Choroid plexus epithelial cell (primary cell): ENCODE measurements around the gene RIOK1.
A peak's percentile ranks its signal among the peaks of the same experiment; 100 is the strongest.
"Not testable (repeated sequence)": the region's sequence is repeated elsewhere in the genome, so short reads cannot be mapped to it uniquely, and the experiment has no call there.

Source experiments
- DNase-seq: peaks from one replicate; pipeline ENCODE4 v3.0.0-alpha.2; 2010; ENCODE audit warnings: low read depth
- H3K4me3 ChIP-seq: 2 replicates; pipeline ENCODE4 v1.5.1; 2011; ENCODE audit warnings: low read depth, mild to moderate bottlenecking, control low read depth, low read length, moderate library complexity
- CTCF ChIP-seq: conservative IDR thresholded peaks from 2 replicates; pipeline ENCODE4 v1.5.1; 2011; ENCODE audit warnings: low read depth, mild to moderate bottlenecking, control low read depth, inconsistent platforms, low read length, moderate library complexity

RIOK1 gene

GRCh38 chr6:7389451-7390225, at the start of gene RIOK1, which contains the start of gene CAGE1:
Gene RIOK1, plus strand, starts transcription at chr6:7389808. Its CDS starts 195 bp downstream, at chr6:7390003.
Gene CAGE1, minus strand, starts transcription at chr6:7389742. Its CDS starts 2,569 bp downstream, at chr6:7387173.
- TF ChIP-seq CTCF = peak; percentile 16

GRCh38 chr6:7341271-7341670, 48.3 kb upstream of the RIOK1 start:
- TF ChIP-seq CTCF = no peak
- no peak overlapping the region for H3K4me3 ChIP-seq
- no peak for DNase-seq

More at GRCh38 chr6:7389451-7390225, at the start of gene RIOK1, which contains the start of gene CAGE1:
- H3K4me3 ChIP-seq = peak within 1 kb of the TSS; percentile 73
- peak; percentile 97 for DNase-seq

- no peak for TF ChIP-seq CTCF
- DNase-seq = no peak
- H3K4me3 ChIP-seq = no peak overlapping the region
These were observed 47.4 kb upstream of the RIOK1 start for GRCh38 chr6:7341989-7342742.

GRCh38 chr6:7343546-7344475, 45.8 kb upstream of the RIOK1 start:
- no peak for DNase-seq
- no peak for TF ChIP-seq CTCF
- H3K4me3 ChIP-seq = no peak overlapping the region

GRCh38 chr6:7344773-7345450, 44.7 kb upstream of the RIOK1 start:
- DNase-seq = peak; percentile 64
- not testable (repeated sequence) for H3K4me3 ChIP-seq

- not testable (repeated sequence) for H3K4me3 ChIP-seq
- peak; percentile 50 for DNase-seq
These were observed 42.0 kb upstream of the RIOK1 start for GRCh38 chr6:7347551-7347997.

- DNase-seq = not testable (repeated sequence)
These were observed 39.0 kb upstream of the RIOK1 start for GRCh38 chr6:7350591-7350990.

GRCh38 chr6:7351916-7352315, 37.7 kb upstream of the RIOK1 start:
- not testable (repeated sequence) for H3K4me3 ChIP-seq

More at GRCh38 chr6:7350591-7350990, 39.0 kb upstream of the RIOK1 start:
- not testable (repeated sequence) for H3K4me3 ChIP-seq

More at GRCh38 chr6:7351916-7352315, 37.7 kb upstream of the RIOK1 start:
- not testable (repeated sequence) for DNase-seq
